Activated CD8-positive, alpha-beta T cell treated with anti-CD3 and anti-CD28 coated beads for 36 hours (primary cell): ENCODE measurements around the gene KMT2E. TPM values are rescaled to one million over a fixed set of nuclear protein-coding genes. Genes with fewer than 3 reads are reported as not detected.

Experiments used
- ATAC-seq: fragments of 200-7000 bp; cut with Tn5 transposase; one replicate; pipeline ENCODE4 v1.10.0; 2021; ENCODE audit warnings: mild to moderate bottlenecking, moderate library complexity
- CTCF ChIA-PET: fragments of 350-600 bp; sonication (Branson Sonifier 250); formaldehyde crosslinking; loops from one replicate; lab custom pipeline; 2021; ENCODE audit warnings: antibody characterized with exemption; lab: Charles Lee
- POLR2A ChIA-PET: fragments of 350-600 bp; sonication (Branson Sonifier 250); formaldehyde crosslinking; loops from one replicate; lab custom pipeline; 2021; ENCODE audit warnings: antibody characterized with exemption; lab: Charles Lee
- DNase-seq: peaks from one replicate; pipeline ENCODE4 v3.0.0-alpha.2; 2020
- H3K27ac Mint-ChIP-seq: one replicate; pipeline ENCODE4 v1.8.0; 2021; ENCODE audit warnings: mild to moderate bottlenecking, mixed read lengths
- H3K27me3 Mint-ChIP-seq: one replicate; pipeline ENCODE4 v1.8.0; 2021; ENCODE audit warnings: mixed read lengths
- H3K36me3 Mint-ChIP-seq: one replicate; pipeline ENCODE4 v1.8.0; 2021; ENCODE audit warnings: low read depth, mixed read lengths
- H3K4me1 Mint-ChIP-seq: one replicate; pipeline ENCODE4 v1.8.0; 2021; ENCODE audit warnings: low read depth, mixed read lengths
- H3K4me3 Mint-ChIP-seq: one replicate; pipeline ENCODE4 v1.8.0; 2021; ENCODE audit warnings: mild to moderate bottlenecking, moderate library complexity, mixed read lengths
- H3K9me3 Mint-ChIP-seq: one replicate; pipeline ENCODE4 v1.8.0; 2021; ENCODE audit warnings: mixed read lengths
- CTCF ChIP-seq: fragments of 200-600 bp; IDR thresholded peaks from one replicate; pipeline ENCODE4 v1.8.0; 2022; ENCODE audit warnings: antibody characterized with exemption, mild to moderate bottlenecking
- intact Hi-C: fragments of 100-400 bp; cut with micrococcal nuclease; formaldehyde crosslinking; loops from one replicate; pipeline ENCODE4 v1.10.0; 2022
- total RNA-seq, 2 experiments: library from RNA; stranded (reverse); gene quantifications; one replicate each; pipeline ENCODE4 v1.2.3, GENCODE V29; 2021

KMT2E gene
- total RNA-seq, 2 experiments from 2014 or later, result 94.7 to 98.4 TPM

- Mint-ChIP-seq H3K27ac (no peak overlapping the region), H3K9me3 (no peaks in the 10 kb centered on the region), H3K27me3 (no peaks in the 10 kb centered on the region), H3K36me3 (peaks cover 52% of the 10 kb centered on the region), H3K4me1 (peaks cover 19% of the 10 kb centered on the region), H3K4me3 (no peak overlapping the region)
- TF ChIP-seq CTCF, result no peak
- POLR2A ChIA-PET, result no interaction called here
- CTCF ChIA-PET, result no interaction called here
- DNase-seq, result no peak
- ATAC-seq, result no peak
- intact Hi-C loops, result no loop called here
Measured at GRCh38 chr7:105084581-105084980, 70.6 kb downstream of the KMT2E start.

GRCh38 chr7:105086850-105087249, 72.8 kb downstream of the KMT2E start:
- ChIA-PET CTCF (no interaction called here), POLR2A (no interaction called here)
- Mint-ChIP-seq H3K27ac (no peak overlapping the region), H3K27me3 (no peaks in the 10 kb centered on the region), H3K9me3 (no peaks in the 10 kb centered on the region), H3K36me3 (peaks cover 47% of the 10 kb centered on the region), H3K4me3 (no peak overlapping the region), H3K4me1 (peaks cover 21% of the 10 kb centered on the region)
- DNase-seq (no peak), ATAC-seq (no peak)
- TF ChIP-seq CTCF, result no peak
- intact Hi-C loops, result no loop called here

- H3K27me3 Mint-ChIP-seq, result no peaks in the 10 kb centered on the region
- POLR2A ChIA-PET, result interaction anchor here (0.8 kb wide), 1 partner anchor 78 kb away, joined by 4 read pairs; no protein-coding TSS in a partner anchor
Measured at GRCh38 chr7:105087981-105088380, 74.0 kb downstream of the KMT2E start.

GRCh38 chr7:105088456-105088855, 74.5 kb downstream of the KMT2E start:
- peak overlapping the region; percentile 75 for H3K27ac Mint-ChIP-seq
- ATAC-seq (no peak), DNase-seq (no peak)
- no peaks in the 10 kb centered on the region for H3K27me3 Mint-ChIP-seq
- peaks cover 43% of the 10 kb centered on the region for H3K36me3 Mint-ChIP-seq
- H3K4me3 Mint-ChIP-seq, result no peak overlapping the region
- ChIA-PET POLR2A (interaction anchor here (0.8 kb wide), 1 partner anchor 78 kb away, joined by 4 read pairs; no protein-coding TSS in a partner anchor), CTCF (interaction anchor here (1.3 kb wide), 1 partner anchor 22 kb away, joined by 3 read pairs; no protein-coding TSS in a partner anchor)
- no peak for TF ChIP-seq CTCF
- peaks cover 21% of the 10 kb centered on the region for H3K4me1 Mint-ChIP-seq
- H3K9me3 Mint-ChIP-seq, result no peaks in the 10 kb centered on the region
- intact Hi-C loops, result no loop called here

More at GRCh38 chr7:105087981-105088380, 74.0 kb downstream of the KMT2E start:
- ATAC-seq, result no peak
- Mint-ChIP-seq H3K36me3 (peaks cover 45% of the 10 kb centered on the region), H3K4me1 (peaks cover 21% of the 10 kb centered on the region), H3K27ac (peak overlapping the region; percentile 75), H3K4me3 (no peak overlapping the region), H3K9me3 (no peaks in the 10 kb centered on the region)
- CTCF ChIA-PET, result interaction anchor here (1.3 kb wide), 1 partner anchor 22 kb away, joined by 3 read pairs; no protein-coding TSS in a partner anchor
- DNase-seq, result no peak
- no peak for TF ChIP-seq CTCF
- intact Hi-C loops, result no loop called here

GRCh38 chr7:105094966-105095365, 81.0 kb downstream of the KMT2E start:
- no peak overlapping the region for H3K4me3 Mint-ChIP-seq
- no peaks in the 10 kb centered on the region for H3K27me3 Mint-ChIP-seq
- no peak for TF ChIP-seq CTCF
- ATAC-seq, result no peak
- peaks cover 42% of the 10 kb centered on the region for H3K4me1 Mint-ChIP-seq
- intact Hi-C loops, result no loop called here
- POLR2A ChIA-PET, result no interaction called here
- no peaks in the 10 kb centered on the region for H3K9me3 Mint-ChIP-seq
- peaks cover 49% of the 10 kb centered on the region for H3K36me3 Mint-ChIP-seq
- H3K27ac Mint-ChIP-seq, result peak overlapping the region; percentile 42
- CTCF ChIA-PET, result interaction anchor here (1.0 kb wide), 1 partner anchor 16 kb away, joined by 3 read pairs; no protein-coding TSS in a partner anchor
- DNase-seq, result no peak
